ENCODE results near the gene CHCHD3. TPM values are rescaled to one million over a fixed set of nuclear protein-coding genes. Genes with fewer than 3 reads are reported as not detected.
"Not testable (repeated sequence)": the region's sequence is repeated elsewhere in the genome, so short reads cannot be mapped to it uniquely, and the experiment has no call there.

CHCHD3 gene
- total RNA-seq, 8 experiments from 2014 or later, result 74.5 to 122 (median 90.0) TPM

GRCh38 chr7:132910657-132911056 lies 171.2 kb downstream of the CHCHD3 start:
- peaks cover 11 to 18% of the 10 kb centered on the region in 2 donors for H3K4me1 ChIP-seq (replicated peaks in 1 of 2)
- no peak overlapping the region for H3K4me3 ChIP-seq
- whole genome bisulfite sequencing, 10 experiments, result 80 to 100% (median 96%) methylated on average over 1 to 4 of the region's 5 CpGs; no CpG with 5 or more reads in 3 of the 10 experiments
- no peak overlapping the region for H3K27ac ChIP-seq
- in situ Hi-C loops (cut with MboI; ENCODE audit: low pct_unique_long_range_greater_than_20kb in 2 of 9, low sequenced_read_pairs in 9 of 9, unreplicated experiment in 9 of 9), result no loop called here
- no peak for ATAC-seq (replicated peaks in 6 of 8)

- WGBS, 10 experiments, result 67 to 100% (median 93%) methylated on average over 1 to 3 of the region's 3 CpGs
- in situ Hi-C loops (cut with MboI; ENCODE audit: low pct_unique_long_range_greater_than_20kb in 2 of 9, low sequenced_read_pairs in 9 of 9, unreplicated experiment in 9 of 9), result no loop called here
- Histone ChIP-seq H3K27ac (no peak overlapping the region), H3K4me3 (no peak overlapping the region), H3K4me1 (replicated peaks in 1 of 2) (peaks cover 11 to 19% of the 10 kb centered on the region in 2 donors)
- no peak for ATAC-seq (replicated peaks in 6 of 8)
Observed at GRCh38 chr7:132907380-132907940, 174.4 kb downstream of the CHCHD3 start.

GRCh38 chr7:132906193-132906835 lies 175.6 kb downstream of the CHCHD3 start:
- WGBS, 10 experiments, result 7 to 93% (median 67%) methylated on average over 2 to 5 of the region's 7 CpGs; no CpG with 5 or more reads in 1 of the 10 experiments
- in situ Hi-C loops (cut with MboI; ENCODE audit: low pct_unique_long_range_greater_than_20kb in 2 of 9, low sequenced_read_pairs in 9 of 9, unreplicated experiment in 9 of 9), result no loop called here
- Histone ChIP-seq H3K4me1 (replicated peaks in 1 of 2) (peaks cover 11 to 19% of the 10 kb centered on the region in 2 donors), H3K27ac (no peak overlapping the region), H3K4me3 (no peak overlapping the region)
- peak in 1 of 8 experiments; percentile 27 for ATAC-seq (replicated peaks in 6 of 8)

GRCh38 chr7:132905136-132905535 lies 176.8 kb downstream of the CHCHD3 start:
- H3K27ac ChIP-seq; in situ Hi-C loops (cut with MboI; ENCODE audit: low pct_unique_long_range_greater_than_20kb in 2 of 9, low sequenced_read_pairs in 9 of 9, unreplicated experiment in 9 of 9); H3K4me3 ChIP-seq; ATAC-seq (replicated peaks in 6 of 8): not testable (repeated sequence)
- H3K4me1 ChIP-seq (replicated peaks in 1 of 2), result peaks cover 11 to 19% of the 10 kb centered on the region in 2 donors
- 87 to 100% (median 100%) methylated on average over 2 to 3 of the region's 6 CpGs; no CpG with 5 or more reads in 5 of the 10 experiments for WGBS, 10 experiments

GRCh38 chr7:132904209-132904608 lies 177.7 kb downstream of the CHCHD3 start:
- no peak for ATAC-seq (replicated peaks in 6 of 8)
- Histone ChIP-seq H3K4me1 (replicated peaks in 1 of 2) (peaks cover 11 to 19% of the 10 kb centered on the region in 2 donors), H3K4me3 (no peak overlapping the region), H3K27ac (no peak overlapping the region)
- in situ Hi-C loops (cut with MboI; ENCODE audit: low pct_unique_long_range_greater_than_20kb in 2 of 9, low sequenced_read_pairs in 9 of 9, unreplicated experiment in 9 of 9), result no loop called here

- WGBS, 10 experiments, result 100% methylated on average over 1 of the region's 3 CpGs; no CpG with 5 or more reads in 9 of the 10 experiments
- not testable (repeated sequence) for ATAC-seq (replicated peaks in 6 of 8)
Observed at GRCh38 chr7:132902294-132902693, 179.6 kb downstream of the CHCHD3 start.

GRCh38 chr7:132901241-132901640 lies 180.6 kb downstream of the CHCHD3 start:
- 67 to 100% (median 88%) methylated on average over 1 to 4 of the region's 4 CpGs for WGBS, 10 experiments
- in situ Hi-C loops (cut with MboI; ENCODE audit: low pct_unique_long_range_greater_than_20kb in 2 of 9, low sequenced_read_pairs in 9 of 9, unreplicated experiment in 9 of 9), result no loop called here
- Histone ChIP-seq H3K27ac (no peak overlapping the region), H3K4me1 (replicated peaks in 1 of 2) (peaks cover 0 to 7% of the 10 kb centered on the region in 2 donors), H3K4me3 (no peak overlapping the region)
- no peak for ATAC-seq (replicated peaks in 6 of 8)

More at GRCh38 chr7:132902294-132902693, 179.6 kb downstream of the CHCHD3 start:
- in situ Hi-C loops (cut with MboI; ENCODE audit: low pct_unique_long_range_greater_than_20kb in 2 of 9, low sequenced_read_pairs in 9 of 9, unreplicated experiment in 9 of 9); H3K4me3 ChIP-seq; H3K27ac ChIP-seq: not testable (repeated sequence)
- H3K4me1 ChIP-seq (replicated peaks in 1 of 2), result peaks cover 10 to 17% of the 10 kb centered on the region in 2 donors

- in situ Hi-C loops (cut with MboI; ENCODE audit: low pct_unique_long_range_greater_than_20kb in 2 of 9, low sequenced_read_pairs in 9 of 9, unreplicated experiment in 9 of 9), result no loop called here
- Histone ChIP-seq H3K4me3 (no peak overlapping the region), H3K27ac (no peak overlapping the region), H3K4me1 (replicated peaks in 1 of 2) (no peaks in the 10 kb centered on the region)
- WGBS, 10 experiments, result 83 to 100% (median 100%) methylated on average over 1 to 4 of the region's 4 CpGs; no CpG with 5 or more reads in 2 of the 10 experiments
- no peak for ATAC-seq (replicated peaks in 6 of 8)
Observed at GRCh38 chr7:132899833-132900232, 182.1 kb downstream of the CHCHD3 start.

GRCh38 chr7:132898641-132899175 lies 183.2 kb downstream of the CHCHD3 start:
- H3K27ac ChIP-seq; H3K4me3 ChIP-seq; ATAC-seq (replicated peaks in 6 of 8); H3K4me1 ChIP-seq (replicated peaks in 1 of 2); in situ Hi-C loops (cut with MboI; ENCODE audit: low pct_unique_long_range_greater_than_20kb in 2 of 9, low sequenced_read_pairs in 9 of 9, unreplicated experiment in 9 of 9): not testable (repeated sequence)
- 100% methylated on average over 1 to 16 of the region's 38 CpGs; no CpG with 5 or more reads in 8 of the 10 experiments for WGBS, 10 experiments

- Histone ChIP-seq H3K4me1 (replicated peaks in 1 of 2) (no peaks in the 10 kb centered on the region), H3K4me3 (no peak overlapping the region), H3K27ac (no peak overlapping the region)
- WGBS, 10 experiments, result 73 to 100% (median 98%) methylated on average over 1 to 3 of the region's 3 CpGs
- ATAC-seq (replicated peaks in 6 of 8), result no peak
- in situ Hi-C loops (cut with MboI; ENCODE audit: low pct_unique_long_range_greater_than_20kb in 2 of 9, low sequenced_read_pairs in 9 of 9, unreplicated experiment in 9 of 9), result no loop called here
Observed at GRCh38 chr7:132897093-132897687, 184.7 kb downstream of the CHCHD3 start.

- Histone ChIP-seq H3K4me1 (replicated peaks in 1 of 2) (no peaks in the 10 kb centered on the region), H3K4me3 (no peak overlapping the region), H3K27ac (no peak overlapping the region)
- ATAC-seq (replicated peaks in 6 of 8), result no peak
- in situ Hi-C loops (cut with MboI; ENCODE audit: low pct_unique_long_range_greater_than_20kb in 2 of 9, low sequenced_read_pairs in 9 of 9, unreplicated experiment in 9 of 9), result no loop called here
- WGBS, 10 experiments, result 90 to 100% (median 100%) methylated on average over 1 to 3 of the region's 6 CpGs
Observed at GRCh38 chr7:132895231-132895630, 186.7 kb downstream of the CHCHD3 start.

GRCh38 chr7:132893560-132893959 lies 188.3 kb downstream of the CHCHD3 start:
- Histone ChIP-seq H3K4me1 (replicated peaks in 1 of 2) (no peaks in the 10 kb centered on the region), H3K27ac (no peak overlapping the region), H3K4me3 (no peak overlapping the region)
- ATAC-seq (replicated peaks in 6 of 8), result no peak
- in situ Hi-C loops (cut with MboI; ENCODE audit: low pct_unique_long_range_greater_than_20kb in 2 of 9, low sequenced_read_pairs in 9 of 9, unreplicated experiment in 9 of 9), result no loop called here
- WGBS, 10 experiments, result 58 to 100% (median 96%) methylated on average over 1 to 4 of the region's 4 CpGs; no CpG with 5 or more reads in 2 of the 10 experiments

- H3K4me1 ChIP-seq (replicated peaks in 1 of 2); ATAC-seq (replicated peaks in 6 of 8); in situ Hi-C loops (cut with MboI; ENCODE audit: low pct_unique_long_range_greater_than_20kb in 2 of 9, low sequenced_read_pairs in 9 of 9, unreplicated experiment in 9 of 9); H3K4me3 ChIP-seq; H3K27ac ChIP-seq: not testable (repeated sequence)
- 90 to 100% (median 100%) methylated on average over 1 to 3 of the region's 4 CpGs; no CpG with 5 or more reads in 4 of the 10 experiments for WGBS, 10 experiments
Observed at GRCh38 chr7:132892744-132893143, 189.1 kb downstream of the CHCHD3 start.

Measured in motor neuron (in vitro differentiated cells).